ENCODE data around the gene SEL1L3.

Gene SEL1L3

DNA sequence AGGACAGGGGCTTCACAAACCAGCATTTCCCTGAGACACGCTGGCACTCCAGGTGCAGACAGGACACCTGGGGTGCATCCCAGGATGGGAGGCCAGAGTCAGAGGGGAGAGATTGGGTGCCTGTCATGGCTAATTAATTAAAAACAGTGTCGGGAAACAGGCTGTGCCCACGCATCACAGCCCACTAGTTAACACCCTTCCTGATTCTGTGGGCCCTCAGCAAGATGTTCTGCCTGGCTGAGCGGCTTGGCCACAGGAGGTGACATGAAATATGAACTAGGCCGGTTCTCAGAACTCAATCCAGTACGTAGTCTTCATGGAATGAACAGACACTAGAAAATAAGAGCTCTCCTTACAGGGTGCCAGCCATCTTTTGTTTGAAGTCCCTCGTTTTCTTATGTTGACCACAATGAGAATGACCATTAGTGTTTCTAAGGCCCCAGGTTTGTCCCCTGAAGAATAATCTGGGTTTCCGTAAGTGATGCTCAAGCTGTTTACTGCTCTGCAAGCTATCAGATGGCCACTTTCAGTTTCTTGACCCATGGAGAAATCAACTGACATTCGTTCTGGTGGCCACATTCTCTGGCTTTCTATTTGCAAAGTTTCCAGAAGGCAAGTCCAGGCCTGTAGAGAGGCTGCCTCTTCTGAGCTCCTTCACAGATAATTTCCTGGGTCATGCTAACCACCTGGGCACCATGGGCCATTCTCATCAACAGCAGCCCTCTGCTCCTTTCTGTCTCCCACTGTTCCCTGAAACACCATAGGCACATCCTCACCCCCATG lies 134.9 kb downstream of the SEL1L3 start:
- DNase-seq, result no peak

DNA sequence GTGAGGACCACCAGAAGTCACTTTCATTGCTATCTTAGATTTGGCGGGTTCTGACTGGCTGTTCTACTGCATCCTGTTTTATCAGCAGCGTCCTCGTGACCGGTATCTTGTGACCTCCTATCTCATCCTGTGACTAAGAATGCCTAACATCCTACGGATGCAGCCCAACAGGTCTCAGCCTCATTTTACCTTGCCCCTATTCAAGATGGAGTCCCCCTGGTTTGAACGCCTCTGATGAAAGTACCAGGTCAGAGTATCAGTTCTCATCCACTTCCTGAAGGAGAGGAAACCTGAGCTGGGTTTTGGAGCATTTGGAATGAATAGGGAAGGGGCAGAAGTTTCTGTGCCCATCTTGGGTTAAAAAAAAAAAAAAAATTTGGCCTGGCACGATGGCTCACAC lies 136.9 kb downstream of the SEL1L3 start:
- no peak for DNase-seq

DNA sequence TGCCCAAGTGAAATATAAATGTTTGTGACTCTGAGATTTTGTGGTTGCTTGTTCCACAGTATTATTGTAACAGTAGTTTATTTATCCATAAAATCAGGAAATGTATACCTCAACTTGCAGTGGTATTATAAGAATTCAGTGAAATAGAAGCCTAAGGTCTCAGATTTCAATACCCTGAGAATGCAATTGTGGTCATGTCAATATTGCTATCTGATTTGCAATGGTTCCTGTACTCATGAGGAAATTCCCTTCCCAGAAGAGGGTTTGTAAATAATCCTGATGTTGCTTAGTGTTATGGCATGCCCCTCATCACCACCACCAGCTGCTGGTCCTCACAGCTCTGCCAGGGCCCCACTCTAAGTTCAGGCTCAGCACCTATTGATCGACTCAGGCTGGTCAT lies 139.4 kb downstream of the SEL1L3 start:
- peak; percentile 53 for DNase-seq

DNA sequence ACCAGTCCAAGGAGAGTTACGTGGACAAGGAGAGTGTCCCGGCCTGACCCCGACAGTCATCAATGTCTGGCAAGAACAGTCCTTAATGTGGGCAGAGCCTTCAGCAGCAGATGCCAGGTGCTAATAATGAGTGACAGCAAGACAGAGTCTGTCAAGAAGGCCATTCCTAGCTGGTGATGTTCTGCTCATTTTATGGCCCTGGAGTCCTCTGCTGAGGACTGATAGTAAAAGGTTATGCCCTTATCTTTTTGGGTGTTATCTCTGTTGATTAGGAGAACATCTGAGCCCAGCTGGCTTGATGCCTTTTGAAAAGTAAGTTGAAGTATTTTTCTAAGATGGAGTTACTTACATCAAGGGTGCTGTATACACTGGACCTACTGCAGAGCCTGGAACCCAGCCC lies 139.8 kb downstream of the SEL1L3 start:
- no peak for DNase-seq

DNA sequence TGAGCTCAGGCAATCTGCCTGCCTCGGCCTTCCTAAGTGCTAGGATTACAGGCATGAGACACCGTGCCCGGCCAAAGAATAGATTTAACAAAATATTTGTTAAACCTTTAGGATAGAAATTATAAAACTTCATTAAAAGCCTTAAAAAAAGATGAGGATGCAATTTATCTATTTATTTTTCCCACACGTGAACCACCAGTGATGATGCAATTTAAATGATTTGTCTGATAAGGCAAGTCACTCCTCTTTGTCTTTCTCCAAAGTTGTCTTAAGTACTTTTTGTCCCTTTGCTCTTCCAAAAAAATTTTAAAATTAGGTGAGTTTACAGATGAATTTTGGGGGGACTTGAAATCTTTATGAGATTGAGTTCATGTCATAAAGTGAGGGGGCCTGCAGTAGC lies 149.0 kb downstream of the SEL1L3 start:
- no peak for DNase-seq

DNA sequence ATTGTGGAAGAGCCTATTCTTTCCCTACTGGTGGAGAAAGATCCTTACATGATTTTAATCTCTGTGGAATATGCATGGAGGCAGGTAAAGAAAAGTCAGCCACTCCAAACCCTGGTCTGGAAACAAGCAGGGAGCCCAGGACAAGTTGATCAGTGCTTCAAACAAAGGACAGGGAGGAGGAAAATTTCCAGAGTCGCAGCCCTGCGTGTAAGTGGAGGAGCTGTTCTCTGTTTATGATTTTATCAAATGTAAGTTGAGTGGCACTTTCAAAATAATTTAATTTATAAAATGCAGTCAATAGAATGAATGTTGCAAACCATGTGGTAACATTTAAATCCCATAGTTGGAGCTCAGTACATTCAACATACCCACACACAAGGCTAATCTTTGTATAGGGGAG lies 150.2 kb downstream of the SEL1L3 start:
- DNase-seq, result no peak

GRCh38 chr4:25710637-25711036 lies 152.2 kb downstream of the SEL1L3 start:
- no peak for DNase-seq

DNA sequence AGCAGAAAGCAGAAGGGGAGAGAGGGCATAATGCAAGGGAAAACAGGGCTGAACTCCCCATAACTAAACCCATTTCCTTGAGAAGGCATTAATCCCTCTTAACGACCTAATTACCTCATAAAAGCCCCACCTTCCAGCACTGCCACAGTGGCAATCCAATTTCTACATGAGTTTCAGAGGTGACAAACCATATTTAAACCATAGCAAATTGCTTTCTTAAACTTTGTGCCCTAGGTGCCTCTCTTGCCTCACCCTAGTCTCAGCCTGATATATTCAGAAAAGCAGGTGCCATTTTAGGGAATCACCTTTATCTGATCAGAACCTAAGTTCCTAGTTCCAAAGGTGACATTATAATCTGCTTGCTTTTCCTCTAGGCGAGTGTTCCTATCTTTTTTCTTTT lies 158.3 kb downstream of the SEL1L3 start:
- DNase-seq, result no peak

DNA sequence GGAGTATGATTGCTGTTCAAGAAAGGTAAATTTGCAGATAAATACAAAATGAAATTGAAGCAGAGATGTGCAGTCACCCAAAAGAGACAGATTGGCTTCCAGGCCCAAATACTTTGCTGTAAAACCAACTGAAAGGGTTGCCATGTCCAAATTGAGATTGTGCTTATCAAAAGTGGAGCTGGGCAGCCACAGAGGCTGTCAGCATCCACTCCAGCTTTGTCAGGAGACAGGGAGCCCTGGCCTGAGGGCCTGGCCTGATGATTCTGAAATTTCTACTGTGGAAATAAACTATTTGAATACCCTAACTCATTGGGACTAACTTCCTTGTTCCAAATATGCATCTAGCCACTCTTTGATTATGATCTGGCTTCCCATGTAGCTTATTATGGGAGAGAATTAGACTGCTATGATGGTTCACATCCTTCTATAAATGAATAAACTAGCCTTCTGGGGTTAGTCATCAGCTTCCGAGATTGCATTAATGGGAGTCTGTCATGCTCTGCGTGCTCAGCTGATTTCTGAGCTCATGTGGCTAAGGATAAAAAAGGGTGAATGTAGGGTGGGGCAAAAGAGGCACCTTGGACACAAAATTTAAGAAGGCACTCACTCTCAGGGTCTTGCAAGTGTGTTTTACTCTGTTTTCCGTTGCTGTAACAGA lies 158.9 kb downstream of the SEL1L3 start:
- DNase-seq, result no peak

- DNase-seq, result peak; percentile 27
Observed at GRCh38 chr4:25702848-25703247, 159.9 kb downstream of the SEL1L3 start.

DNA sequence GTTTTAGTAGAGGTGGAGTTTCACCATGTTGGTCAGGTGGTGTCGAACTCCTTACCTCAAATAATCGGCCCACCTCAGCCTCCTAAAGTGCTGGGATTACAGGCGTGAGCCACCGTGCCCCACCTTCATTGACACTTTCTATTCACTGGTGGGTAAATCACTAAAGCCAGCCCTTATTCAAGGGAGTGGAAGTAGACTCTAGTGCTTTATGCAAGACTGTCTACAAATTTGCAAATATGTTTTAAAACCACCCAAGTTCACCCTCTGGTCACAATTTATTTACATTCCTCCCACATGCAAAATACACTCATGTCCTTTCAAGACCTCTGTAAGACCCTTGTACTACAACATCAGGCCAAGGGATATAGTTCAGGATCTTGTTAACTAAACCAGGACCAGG lies 162.1 kb downstream of the SEL1L3 start:
- no peak for DNase-seq

DNA sequence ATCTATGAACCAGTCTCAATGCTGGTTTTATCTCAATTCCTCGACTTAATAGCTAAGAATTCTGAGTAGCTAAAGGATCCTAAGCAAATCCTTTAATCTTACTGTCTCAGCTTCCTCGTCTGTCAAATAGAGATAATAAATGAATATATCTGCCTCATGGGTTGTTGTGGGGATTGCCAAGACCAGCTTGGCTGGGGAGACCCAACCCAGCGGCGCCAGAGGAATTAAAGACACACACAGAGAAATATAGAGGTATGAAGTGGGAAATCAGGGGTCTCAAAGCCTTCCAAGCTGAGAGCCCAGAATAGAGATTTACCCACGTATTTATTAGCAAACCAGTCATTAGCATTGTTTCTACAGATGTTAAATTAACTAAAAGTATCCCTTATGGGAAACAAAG lies 165.3 kb downstream of the SEL1L3 start:
- DNase-seq, result no peak

Data from NCI-H2029 treated with DMSO at 0.1 percent for 48 hours (cell line).